Bone marrow (tissue), 2 donors: Measurements from ENCODE around the gene KIF1A.
"Not testable (repeated sequence)": the region's sequence is repeated elsewhere in the genome, so short reads cannot be mapped to it uniquely, and the experiment has no call there.

Source experiments
- DNase-seq, 2 donors: peaks; one replicate each; lab custom pipeline; 2025; lab: John Stamatoyannopoulos, UW

The KIF1A gene

GRCh38 chr2:240848900-240849680, 29.1 kb upstream of the KIF1A start:
- DNase-seq = no peak

- DNase-seq = no peak
Measured at GRCh38 chr2:240847817-240848216, 27.8 kb upstream of the KIF1A start.

GRCh38 chr2:240846873-240847595, 27.0 kb upstream of the KIF1A start:
- no peak for DNase-seq

GRCh38 chr2:240846309-240846708, 26.3 kb upstream of the KIF1A start:
- DNase-seq = not testable (repeated sequence)

- no peak for DNase-seq
Measured at GRCh38 chr2:240840435-240841060, 20.5 kb upstream of the KIF1A start.

GRCh38 chr2:240839152-240840143, 19.4 kb upstream of the KIF1A start:
- DNase-seq = no peak

GRCh38 chr2:240837621-240838020, 17.6 kb upstream of the KIF1A start:
- no peak for DNase-seq

- no peak for DNase-seq
Measured at GRCh38 chr2:240836781-240837467, 16.9 kb upstream of the KIF1A start.

- no peak for DNase-seq
Measured at GRCh38 chr2:240835528-240835927, 15.5 kb upstream of the KIF1A start.

GRCh38 chr2:240834377-240834975, 14.5 kb upstream of the KIF1A start:
- no peak for DNase-seq

GRCh38 chr2:240833724-240834285, 13.8 kb upstream of the KIF1A start:
- DNase-seq = no peak

- no peak for DNase-seq
Measured at GRCh38 chr2:240832921-240833494, 13.0 kb upstream of the KIF1A start.

- DNase-seq = peak; percentile 9 to 65
Measured at GRCh38 chr2:240832205-240832727, 12.2 kb upstream of the KIF1A start.

GRCh38 chr2:240831594-240832204, 11.7 kb upstream of the KIF1A start:
- no peak for DNase-seq

- DNase-seq = no peak
Measured at GRCh38 chr2:240825476-240825875, 5.5 kb upstream of the KIF1A start.

GRCh38 chr2:240823449-240824336, 3.7 kb upstream of the KIF1A start:
- no peak for DNase-seq

GRCh38 chr2:240822280-240822847, 2.3 kb upstream of the KIF1A start:
- no peak for DNase-seq

- no peak for DNase-seq
Measured at GRCh38 chr2:240821429-240821778, 1.4 kb upstream of the KIF1A start.
